ENCODE results near the gene SPATA24.
"Not testable (repeated sequence)": the region's sequence is repeated elsewhere in the genome, so short reads cannot be mapped to it uniquely, and the experiment has no call there.

The SPATA24 gene

GRCh38 chr5:139388198-139388821, 15.6 kb downstream of the SPATA24 start:
- in situ Hi-C loops (cut with HindIII; ENCODE audit: low sequenced_read_pairs), result no loop called here
- no peak overlapping the region for H3K4me3 ChIP-seq (ENCODE audit: low read depth, low read length)
- TF ChIP-seq CTCF (IDR thresholded peaks at IDR 0.05; ENCODE audit: low read depth, low read length, missing control alignments), result no peak
- no peak for DNase-seq (ENCODE audit: low read depth)

GRCh38 chr5:139387611-139388197, 16.2 kb downstream of the SPATA24 start:
- no peak for TF ChIP-seq CTCF (IDR thresholded peaks at IDR 0.05; ENCODE audit: low read depth, low read length, missing control alignments)
- in situ Hi-C loops (cut with HindIII; ENCODE audit: low sequenced_read_pairs), result no loop called here
- H3K4me3 ChIP-seq (ENCODE audit: low read depth, low read length), result no peak overlapping the region
- no peak for DNase-seq (ENCODE audit: low read depth)

GRCh38 chr5:139386956-139387355, 16.9 kb downstream of the SPATA24 start:
- in situ Hi-C loops (cut with HindIII; ENCODE audit: low sequenced_read_pairs); H3K4me3 ChIP-seq (ENCODE audit: low read depth, low read length): not testable (repeated sequence)

GRCh38 chr5:139386050-139386438, 17.8 kb downstream of the SPATA24 start:
- TF ChIP-seq CTCF (IDR thresholded peaks at IDR 0.05; ENCODE audit: low read depth, low read length, missing control alignments), result no peak
- in situ Hi-C loops (cut with HindIII; ENCODE audit: low sequenced_read_pairs), result no loop called here
- H3K4me3 ChIP-seq (ENCODE audit: low read depth, low read length), result no peak overlapping the region
- DNase-seq (ENCODE audit: low read depth), result no peak

More at GRCh38 chr5:139386956-139387355, 16.9 kb downstream of the SPATA24 start:
- not testable (repeated sequence) for DNase-seq (ENCODE audit: low read depth)

- TF ChIP-seq CTCF (IDR thresholded peaks at IDR 0.05; ENCODE audit: low read depth, low read length, missing control alignments), result no peak
- H3K4me3 ChIP-seq (ENCODE audit: low read depth, low read length), result no peak overlapping the region
- no peak for DNase-seq (ENCODE audit: low read depth)
- in situ Hi-C loops (cut with HindIII; ENCODE audit: low sequenced_read_pairs), result no loop called here
These were observed 18.5 kb downstream of the SPATA24 start for GRCh38 chr5:139385061-139386049.

GRCh38 chr5:139384591-139385051, 19.3 kb downstream of the SPATA24 start:
- in situ Hi-C loops (cut with HindIII; ENCODE audit: low sequenced_read_pairs), result no loop called here
- no peak overlapping the region for H3K4me3 ChIP-seq (ENCODE audit: low read depth, low read length)
- no peak for DNase-seq (ENCODE audit: low read depth)
- no peak for TF ChIP-seq CTCF (IDR thresholded peaks at IDR 0.05; ENCODE audit: low read depth, low read length, missing control alignments)

All from astrocyte of the cerebellum (primary cell).